Measurements from ENCODE around the gene EIF5A2.
"Not testable (repeated sequence)": the region's sequence is repeated elsewhere in the genome, so short reads cannot be mapped to it uniquely, and the experiment has no call there.

The EIF5A2 gene

GRCh38 chr3:170908235-170909116, at the start of gene EIF5A2:
EIF5A2 (minus strand) TSS chr3:170908637; CDS start chr3:170907806, 831 bp downstream.
- in situ Hi-C loops (cut with MboI; ENCODE audit: low pct_unique_long_range_greater_than_20kb, low sequenced_read_pairs), result no loop called here
- DNase-seq, result peak; percentile 97

DNA sequence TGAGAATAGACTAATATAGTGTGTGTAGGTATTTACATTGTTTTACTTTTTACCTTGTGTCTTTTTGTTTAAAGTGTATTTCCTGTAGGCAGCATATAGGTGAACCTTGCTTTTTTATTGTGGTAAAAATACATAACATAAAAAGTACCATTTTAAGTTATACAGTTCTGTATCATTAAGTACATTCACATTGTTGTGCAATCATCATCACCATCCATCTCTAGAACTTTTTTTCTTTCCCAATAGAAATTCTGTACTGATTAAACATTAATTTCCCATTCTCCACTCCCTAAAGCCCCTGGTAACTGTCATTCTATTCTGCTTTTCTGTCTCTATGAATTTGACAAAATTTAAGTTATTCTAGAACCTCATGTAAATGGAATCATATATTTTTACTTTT, 48.2 kb upstream of the EIF5A2 start:
- no peak for DNase-seq
- in situ Hi-C loops (cut with MboI; ENCODE audit: low pct_unique_long_range_greater_than_20kb, low sequenced_read_pairs), result no loop called here

DNA sequence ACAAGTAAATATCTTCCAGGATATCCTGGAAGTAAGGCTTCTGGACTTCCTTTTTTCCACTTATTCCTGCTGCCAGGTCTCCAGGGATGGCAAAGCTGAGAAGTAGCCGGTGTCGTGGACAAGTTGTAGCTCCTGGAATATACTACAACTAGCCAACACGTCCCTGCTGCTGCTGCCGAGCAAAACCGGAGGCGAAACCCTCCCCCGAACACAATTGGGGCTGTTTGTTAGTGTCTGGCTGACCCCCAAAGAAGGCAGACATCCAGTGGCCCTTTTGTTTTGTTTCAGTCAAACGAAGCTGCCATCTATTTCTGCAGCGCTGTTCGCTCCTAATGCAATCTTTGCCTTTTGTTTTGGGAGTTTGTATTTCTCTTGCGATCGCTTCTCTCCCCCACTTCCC, 45.3 kb upstream of the EIF5A2 start:
- in situ Hi-C loops (cut with MboI; ENCODE audit: low pct_unique_long_range_greater_than_20kb, low sequenced_read_pairs), result no loop called here
- DNase-seq, result no peak

DNA sequence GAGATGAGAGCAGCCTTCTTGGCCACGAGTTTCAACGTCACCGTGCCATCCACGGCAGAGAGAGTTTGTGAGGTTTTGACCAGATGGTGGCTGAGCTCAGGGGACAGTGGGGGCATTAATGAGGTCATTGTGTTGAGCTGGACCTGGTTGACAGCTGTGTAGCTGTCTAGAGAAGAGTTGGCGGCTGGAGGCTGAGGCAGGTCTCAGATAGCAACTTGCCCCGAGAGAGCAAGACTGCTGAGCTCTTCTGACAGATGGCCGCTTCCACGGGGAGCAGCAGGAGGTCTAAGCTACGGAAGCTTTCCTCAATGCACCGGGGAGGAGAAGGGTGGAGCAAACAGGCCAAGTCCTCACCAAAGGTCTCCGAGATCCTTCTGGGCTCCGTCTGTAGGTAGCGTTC, 44.8 kb upstream of the EIF5A2 start:
- in situ Hi-C loops (cut with MboI; ENCODE audit: low pct_unique_long_range_greater_than_20kb, low sequenced_read_pairs), result no loop called here
- no peak for DNase-seq

DNA sequence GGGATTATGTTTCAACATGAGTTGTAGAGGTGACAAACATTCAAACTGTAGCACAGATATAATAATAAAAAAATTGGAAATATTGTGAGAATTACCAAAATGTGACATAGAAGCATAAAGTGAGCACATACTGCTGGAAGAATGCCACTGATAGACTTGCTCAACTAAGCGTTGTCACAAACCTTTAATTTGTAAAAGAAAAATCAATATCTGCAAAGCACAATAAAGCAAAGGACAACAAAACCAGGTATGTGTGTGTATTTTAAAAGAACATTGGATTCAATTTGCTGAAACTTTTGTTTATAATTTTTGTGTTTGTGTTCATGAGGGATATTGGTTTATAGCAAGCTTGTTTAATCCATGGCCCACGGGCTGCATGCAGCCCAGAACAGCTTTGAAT, 40.8 kb upstream of the EIF5A2 start:
- no peak for DNase-seq
- in situ Hi-C loops (cut with MboI; ENCODE audit: low pct_unique_long_range_greater_than_20kb, low sequenced_read_pairs), result no loop called here

DNA sequence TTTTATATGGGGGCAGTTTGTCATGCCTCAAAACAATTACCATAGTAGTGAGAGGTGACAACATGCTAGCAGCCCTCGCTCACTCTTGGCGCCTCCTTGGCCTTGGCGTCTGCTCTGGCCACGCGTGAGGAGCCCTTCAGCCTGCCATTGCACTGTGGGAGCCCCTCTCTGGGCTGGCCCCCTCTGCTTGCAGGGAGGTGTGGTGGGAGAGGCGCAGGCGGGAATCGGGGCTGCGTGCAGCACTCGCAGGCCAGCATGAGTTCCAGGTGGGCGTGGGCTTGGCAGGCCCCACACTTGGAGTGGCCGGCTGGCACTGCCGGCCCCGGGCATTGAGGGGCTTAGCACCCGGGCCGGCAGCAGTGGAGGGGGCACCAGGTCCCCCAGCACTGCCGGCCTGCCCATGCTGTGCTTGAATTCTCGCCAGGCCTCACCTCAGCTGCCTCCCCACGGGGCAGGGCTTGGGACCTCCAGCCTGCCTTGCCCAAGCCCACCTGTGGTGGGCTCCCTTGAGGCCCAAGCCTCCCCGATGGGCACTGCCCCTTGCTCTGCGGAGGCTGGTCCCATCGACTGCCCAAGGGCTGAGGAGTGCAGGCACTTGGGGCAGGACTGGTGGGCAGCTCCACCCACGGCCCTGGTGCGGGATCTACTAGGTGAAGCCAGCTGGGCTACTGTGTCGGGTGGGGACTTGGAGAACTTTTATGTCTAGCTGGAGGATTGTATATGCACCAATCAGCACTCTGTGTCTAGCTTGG, 38.8 kb upstream of the EIF5A2 start:
- no peak for DNase-seq
- in situ Hi-C loops (cut with MboI; ENCODE audit: low pct_unique_long_range_greater_than_20kb, low sequenced_read_pairs), result no loop called here

GRCh38 chr3:170942011-170942410, 33.6 kb upstream of the EIF5A2 start:
- DNase-seq, result no peak
- in situ Hi-C loops (cut with MboI; ENCODE audit: low pct_unique_long_range_greater_than_20kb, low sequenced_read_pairs), result no loop called here

DNA sequence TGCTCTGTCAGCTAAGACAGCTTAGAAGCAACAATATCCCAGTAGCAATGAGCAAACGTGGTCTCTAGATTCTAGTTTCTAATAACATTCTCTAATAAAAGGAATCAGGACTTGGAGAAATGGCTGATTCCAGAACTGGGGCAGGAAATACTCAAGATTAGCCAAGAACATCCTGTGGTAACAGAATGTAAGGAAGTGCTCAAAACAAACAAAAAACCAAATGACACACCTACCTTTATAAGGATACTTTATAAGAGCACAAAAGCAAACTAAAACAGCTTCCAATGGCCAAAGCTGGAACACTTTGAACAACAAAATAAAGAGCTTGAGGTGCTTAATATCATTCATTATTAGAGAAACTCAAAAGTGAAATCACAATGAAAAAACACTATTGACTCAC, 33.1 kb upstream of the EIF5A2 start:
- in situ Hi-C loops (cut with MboI; ENCODE audit: low pct_unique_long_range_greater_than_20kb, low sequenced_read_pairs), result no loop called here
- DNase-seq, result no peak

GRCh38 chr3:170933039-170933438, 24.6 kb upstream of the EIF5A2 start:
- in situ Hi-C loops (cut with MboI; ENCODE audit: low pct_unique_long_range_greater_than_20kb, low sequenced_read_pairs); DNase-seq: not testable (repeated sequence)

- in situ Hi-C loops (cut with MboI; ENCODE audit: low pct_unique_long_range_greater_than_20kb, low sequenced_read_pairs); DNase-seq: not testable (repeated sequence)
These were observed 15.1 kb upstream of the EIF5A2 start for GRCh38 chr3:170923553-170923952.

DNA sequence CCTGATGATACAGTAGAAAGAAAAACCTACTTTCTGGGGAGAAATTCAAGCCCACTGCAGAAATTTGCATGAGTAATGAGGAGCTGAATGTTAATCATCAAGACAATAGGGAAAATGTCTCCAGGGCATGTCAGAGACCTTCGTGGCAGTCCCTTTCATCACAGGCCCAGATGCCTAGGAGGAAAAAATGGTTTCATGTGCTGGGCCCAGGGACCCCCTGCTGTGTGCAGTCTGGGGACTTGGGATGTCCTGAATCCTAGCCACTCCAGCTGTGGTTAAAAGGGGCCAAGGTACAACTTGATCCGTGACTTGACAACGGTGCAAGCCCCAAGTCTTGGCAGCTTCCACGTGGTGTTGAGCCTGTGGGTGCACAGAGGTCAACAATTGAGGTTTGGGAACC, 10.3 kb upstream of the EIF5A2 start:
- in situ Hi-C loops (cut with MboI; ENCODE audit: low pct_unique_long_range_greater_than_20kb, low sequenced_read_pairs), result no loop called here

DNA sequence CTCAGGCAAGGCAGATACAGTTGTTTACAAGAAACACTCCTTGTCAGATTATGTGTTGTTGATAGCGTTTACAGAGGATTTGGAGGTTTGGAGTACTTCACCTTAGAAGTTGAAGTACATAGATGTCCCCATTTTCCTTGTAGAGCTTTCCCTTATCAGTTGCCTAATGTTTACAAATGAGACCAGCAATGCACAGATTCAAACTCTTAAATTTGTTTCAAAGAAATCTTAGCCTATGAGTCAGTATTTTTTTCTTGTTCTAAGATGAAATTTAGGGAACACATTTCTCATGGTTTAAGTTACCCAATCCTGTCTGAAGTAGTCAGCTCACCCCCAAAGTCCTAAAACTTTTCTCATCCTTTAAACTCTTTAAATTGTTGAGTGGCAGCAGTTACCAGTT, 6.3 kb upstream of the EIF5A2 start:
- in situ Hi-C loops (cut with MboI; ENCODE audit: low pct_unique_long_range_greater_than_20kb, low sequenced_read_pairs), result no loop called here
- no peak for DNase-seq

More for the DNA sequence above, 10.3 kb upstream of the EIF5A2 start:
- no peak for DNase-seq

- in situ Hi-C loops (cut with MboI; ENCODE audit: low pct_unique_long_range_greater_than_20kb, low sequenced_read_pairs), result no loop called here
- no peak for DNase-seq
These were observed 5.8 kb upstream of the EIF5A2 start for GRCh38 chr3:170914212-170914611.

DNA sequence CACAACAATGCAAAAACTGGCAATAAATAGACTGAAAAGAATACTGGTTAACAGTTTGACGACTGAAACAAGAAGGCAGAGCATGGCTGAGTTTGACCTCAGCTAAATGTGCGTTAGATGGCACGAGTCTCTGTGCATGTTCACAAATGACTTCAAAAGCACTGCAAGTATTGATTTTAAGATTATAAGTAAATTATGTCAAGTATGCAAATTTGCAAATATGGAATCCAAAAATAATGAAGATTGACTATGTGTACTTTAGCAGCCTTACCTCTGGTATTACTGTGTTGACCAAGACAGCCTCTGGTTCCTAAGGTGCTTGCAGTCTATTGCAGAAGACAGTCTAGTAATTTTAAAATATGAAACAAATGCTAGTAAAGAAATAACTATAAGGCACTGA, 2.6 kb upstream of the EIF5A2 start:
- in situ Hi-C loops (cut with MboI; ENCODE audit: low pct_unique_long_range_greater_than_20kb, low sequenced_read_pairs), result no loop called here
- DNase-seq, result no peak

DNA sequence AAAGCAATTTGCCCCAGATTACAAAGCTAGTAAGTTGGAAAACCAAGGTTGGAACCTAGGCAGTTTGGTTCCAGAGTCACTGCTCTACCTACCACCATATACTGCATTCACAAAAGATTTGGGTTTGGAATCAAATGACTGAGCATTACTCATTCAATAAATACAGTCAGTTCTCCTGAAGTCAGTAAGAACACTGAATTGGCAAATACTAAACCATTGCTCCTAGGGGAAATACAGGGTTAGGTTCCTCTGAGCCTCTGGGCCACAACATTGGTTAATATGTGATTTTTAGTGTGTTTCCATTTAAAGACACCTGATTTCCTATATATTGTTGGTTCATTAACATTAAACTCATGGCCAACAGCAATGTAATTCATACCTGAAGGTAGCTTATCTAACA, 2.1 kb upstream of the EIF5A2 start:
- DNase-seq, result no peak
- in situ Hi-C loops (cut with MboI; ENCODE audit: low pct_unique_long_range_greater_than_20kb, low sequenced_read_pairs), result no loop called here

- peak; percentile 24 for DNase-seq
- in situ Hi-C loops (cut with MboI; ENCODE audit: low pct_unique_long_range_greater_than_20kb, low sequenced_read_pairs), result no loop called here
These were observed 879 bp upstream of the EIF5A2 start for GRCh38 chr3:170909129-170909903.

GRCh38 chr3:170907637-170908234, 701 bp downstream of the EIF5A2 start:
- in situ Hi-C loops (cut with MboI; ENCODE audit: low pct_unique_long_range_greater_than_20kb, low sequenced_read_pairs), result no loop called here
- peak; percentile 44 for DNase-seq

GRCh38 chr3:170905862-170906261, 2.6 kb downstream of the EIF5A2 start:
- in situ Hi-C loops (cut with MboI; ENCODE audit: low pct_unique_long_range_greater_than_20kb, low sequenced_read_pairs), result no loop called here
- DNase-seq, result no peak

GRCh38 chr3:170903123-170903522, 5.3 kb downstream of the EIF5A2 start:
- DNase-seq, result no peak
- in situ Hi-C loops (cut with MboI; ENCODE audit: low pct_unique_long_range_greater_than_20kb, low sequenced_read_pairs), result no loop called here

All from KBM-7 (cell line).